RWPE2 (cell line): Measurements from ENCODE around the gene ARHGAP44.

Experiments
- ATAC-seq: fragments of 200-7000 bp; cut with Tn5 transposase; 3 replicates; pipeline ENCODE4 v1.9.1; 2021; ENCODE audit warnings: low read depth
- DNase-seq: peaks from one replicate; pipeline ENCODE4 v3.0.0-alpha.2; 2020; ENCODE audit warnings: low spot score
- H3K27ac ChIP-seq: fragments of 450-650 bp; 2 replicates; pipeline ENCODE4 v1.5.1; 2017; ENCODE audit warnings: mild to moderate bottlenecking; ENCODE audit not compliant: poor library complexity, severe bottlenecking
- H3K27me3 ChIP-seq: fragments of 250-450 bp; sonication (Bioruptor Pico); 2 replicates; pipeline ENCODE4 v1.5.1; 2021; ENCODE audit warnings: mild to moderate bottlenecking, moderate library complexity; ENCODE audit not compliant: insufficient read depth, poor library complexity, severe bottlenecking
- H3K36me3 ChIP-seq: fragments of 250-450 bp; sonication (Bioruptor Pico); 2 replicates; pipeline ENCODE4 v1.5.1; 2020; ENCODE audit warnings: low read depth, mild to moderate bottlenecking, moderate library complexity
- H3K4me1 ChIP-seq: fragments of 250-450 bp; sonication (Bioruptor Pico); 2 replicates; pipeline ENCODE4 v1.5.1; 2021; ENCODE audit warnings: mild to moderate bottlenecking, moderate library complexity; ENCODE audit not compliant: insufficient read depth, poor library complexity, severe bottlenecking
- H3K4me3 ChIP-seq: fragments of 250-450 bp; sonication (Bioruptor Pico); 2 replicates; pipeline ENCODE4 v1.5.1; 2021; ENCODE audit warnings: mild to moderate bottlenecking, moderate library complexity; ENCODE audit not compliant: severe bottlenecking
- H3K9me3 ChIP-seq: fragments of 250-450 bp; sonication (Bioruptor Pico); 2 replicates; pipeline ENCODE4 v1.5.1; 2021; ENCODE audit warnings: mild to moderate bottlenecking, moderate library complexity; ENCODE audit not compliant: severe bottlenecking
- TF ChIP-seq, protein P1 (sequence below): fragments of 450-650 bp; IDR thresholded peaks from one replicate; pipeline ENCODE4 v1.5.1; 2017; ENCODE audit warnings: mild to moderate bottlenecking, moderate library complexity; ENCODE audit not compliant: poor library complexity, severe bottlenecking

Gene ARHGAP44

DNA sequence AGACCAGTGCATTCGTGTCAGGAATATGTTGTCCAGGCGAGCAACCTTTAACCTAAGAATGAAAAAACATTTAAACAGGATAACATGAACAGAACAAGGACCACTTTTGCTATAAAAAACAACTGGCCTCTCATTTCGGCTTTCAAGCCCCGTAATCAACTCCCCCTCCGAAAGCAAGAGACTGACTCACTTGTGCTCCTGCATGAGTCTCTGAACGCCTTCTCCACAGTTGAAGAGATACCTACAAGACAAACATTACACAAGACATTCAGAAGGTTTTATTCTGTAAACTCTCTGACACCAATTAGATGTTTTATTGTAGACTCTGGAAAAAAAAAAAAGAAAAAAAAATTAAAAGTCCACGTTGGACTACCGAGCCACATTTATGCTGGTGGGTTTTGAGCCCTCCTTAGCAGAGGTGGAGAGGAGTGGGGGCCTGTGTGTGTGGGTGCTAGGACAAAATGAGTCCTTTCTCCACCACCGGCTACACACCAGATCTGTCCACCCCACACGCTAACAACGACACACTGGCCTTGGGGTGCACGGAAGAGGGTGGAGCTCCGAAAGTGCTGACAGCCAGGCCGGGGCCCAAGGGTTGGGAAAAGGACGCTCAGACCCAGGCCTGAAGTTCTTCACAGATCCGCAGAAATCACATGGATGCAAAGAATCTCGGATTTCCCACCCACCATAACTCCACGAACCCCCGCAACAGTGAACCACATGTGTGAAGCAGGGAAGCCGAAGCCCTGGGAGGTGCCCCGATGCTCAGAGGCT lies 227.8 kb downstream of the ARHGAP44 start:
- Histone ChIP-seq H3K9me3 (no peaks in the 10 kb centered on the region), H3K4me1 (no peaks in the 10 kb centered on the region), H3K27me3 (no peaks in the 10 kb centered on the region), H3K4me3 (peak overlapping the region; percentile 73), H3K27ac (peak overlapping the region; percentile 66), H3K36me3 (peaks cover 44% of the 10 kb centered on the region)
- no peak for DNase-seq
- peak; percentile 14 for ATAC-seq
- TF ChIP-seq, protein P1, sequence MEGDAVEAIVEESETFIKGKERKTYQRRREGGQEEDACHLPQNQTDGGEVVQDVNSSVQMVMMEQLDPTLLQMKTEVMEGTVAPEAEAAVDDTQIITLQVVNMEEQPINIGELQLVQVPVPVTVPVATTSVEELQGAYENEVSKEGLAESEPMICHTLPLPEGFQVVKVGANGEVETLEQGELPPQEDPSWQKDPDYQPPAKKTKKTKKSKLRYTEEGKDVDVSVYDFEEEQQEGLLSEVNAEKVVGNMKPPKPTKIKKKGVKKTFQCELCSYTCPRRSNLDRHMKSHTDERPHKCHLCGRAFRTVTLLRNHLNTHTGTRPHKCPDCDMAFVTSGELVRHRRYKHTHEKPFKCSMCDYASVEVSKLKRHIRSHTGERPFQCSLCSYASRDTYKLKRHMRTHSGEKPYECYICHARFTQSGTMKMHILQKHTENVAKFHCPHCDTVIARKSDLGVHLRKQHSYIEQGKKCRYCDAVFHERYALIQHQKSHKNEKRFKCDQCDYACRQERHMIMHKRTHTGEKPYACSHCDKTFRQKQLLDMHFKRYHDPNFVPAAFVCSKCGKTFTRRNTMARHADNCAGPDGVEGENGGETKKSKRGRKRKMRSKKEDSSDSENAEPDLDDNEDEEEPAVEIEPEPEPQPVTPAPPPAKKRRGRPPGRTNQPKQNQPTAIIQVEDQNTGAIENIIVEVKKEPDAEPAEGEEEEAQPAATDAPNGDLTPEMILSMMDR = no peak

DNA sequence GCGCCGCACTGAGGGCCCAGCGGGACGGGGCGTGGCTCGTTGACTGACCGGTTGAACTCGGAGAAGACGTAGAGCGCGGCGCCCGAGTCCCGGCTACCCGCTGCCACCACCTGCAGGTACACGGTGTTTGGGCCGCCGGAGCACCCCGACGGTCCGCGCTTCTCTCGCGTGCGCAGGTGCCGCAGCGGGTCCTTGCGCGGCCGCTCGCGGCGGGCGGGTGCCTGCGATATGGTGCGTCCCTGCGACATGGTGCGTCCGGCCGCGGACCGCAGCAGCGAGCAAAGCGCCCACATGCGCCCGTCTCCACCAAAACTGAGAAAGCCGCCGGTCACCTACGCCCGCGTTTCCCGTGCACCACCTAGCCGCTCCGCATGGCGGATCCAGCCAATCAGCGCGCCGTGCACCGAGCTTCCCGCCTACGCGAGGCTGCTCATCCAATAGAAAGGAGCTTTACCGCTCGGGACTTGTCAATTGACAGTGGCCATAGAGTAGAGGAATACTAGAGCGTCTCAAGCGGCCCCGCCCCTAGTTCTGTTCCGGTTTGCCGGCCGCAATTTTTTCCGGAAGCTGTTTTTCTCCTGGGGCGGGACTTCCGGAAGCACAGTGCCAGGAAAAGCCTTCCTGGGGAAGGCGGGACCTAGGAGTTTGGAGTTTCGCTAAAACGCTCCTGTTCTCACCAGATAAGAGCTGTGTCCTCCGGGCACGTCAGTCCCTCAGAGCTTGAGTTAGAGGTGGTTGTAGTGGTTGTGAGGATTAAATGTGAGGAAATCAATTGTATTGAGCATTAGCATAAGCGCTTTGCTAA lies 228.6 kb downstream of the ARHGAP44 start, which contains the start of gene ELAC2:
ELAC2 (minus strand) TSS at position 373 of the 805 bp plus-strand sequence; CDS start at position 293, 80 bp downstream.
- H3K36me3 ChIP-seq = peaks cover 36% of the 10 kb centered on the region
- ATAC-seq = peak; percentile 97

DNA sequence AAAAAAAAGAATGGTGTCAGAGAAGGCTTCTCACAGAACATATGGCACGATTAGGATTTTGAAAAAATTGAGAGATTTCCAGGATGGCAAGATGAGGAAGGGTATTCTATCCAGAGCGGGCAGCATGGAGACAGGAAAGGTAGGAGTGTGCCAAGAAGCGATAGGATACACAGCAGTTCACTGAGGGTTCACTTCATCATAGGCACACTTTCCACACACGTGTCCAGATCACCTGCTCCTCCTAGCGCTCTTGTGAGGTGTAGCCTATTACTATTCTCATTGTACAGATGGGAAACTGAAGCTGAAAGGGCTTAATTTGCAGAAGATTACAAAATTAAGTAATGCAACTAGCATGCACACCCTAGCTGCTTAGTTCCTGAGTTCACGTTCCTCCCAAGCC lies 234.7 kb downstream of the ARHGAP44 start:
- no peak for DNase-seq
- TF ChIP-seq, protein P1 = no peak
- H3K4me3 ChIP-seq = no peak overlapping the region

More for the DNA sequence above, 228.6 kb downstream of the ARHGAP44 start, which contains the start of gene ELAC2:
- Histone ChIP-seq H3K9me3 (no peaks in the 10 kb centered on the region), H3K27me3 (no peaks in the 10 kb centered on the region), H3K4me3 (peak within 1 kb of the TSS; percentile 73), H3K4me1 (no peaks in the 10 kb centered on the region), H3K27ac (peak within 1 kb of the TSS; percentile 66)
- DNase-seq = peak; percentile 94
- TF ChIP-seq, protein P1 = peak; percentile 25

DNA sequence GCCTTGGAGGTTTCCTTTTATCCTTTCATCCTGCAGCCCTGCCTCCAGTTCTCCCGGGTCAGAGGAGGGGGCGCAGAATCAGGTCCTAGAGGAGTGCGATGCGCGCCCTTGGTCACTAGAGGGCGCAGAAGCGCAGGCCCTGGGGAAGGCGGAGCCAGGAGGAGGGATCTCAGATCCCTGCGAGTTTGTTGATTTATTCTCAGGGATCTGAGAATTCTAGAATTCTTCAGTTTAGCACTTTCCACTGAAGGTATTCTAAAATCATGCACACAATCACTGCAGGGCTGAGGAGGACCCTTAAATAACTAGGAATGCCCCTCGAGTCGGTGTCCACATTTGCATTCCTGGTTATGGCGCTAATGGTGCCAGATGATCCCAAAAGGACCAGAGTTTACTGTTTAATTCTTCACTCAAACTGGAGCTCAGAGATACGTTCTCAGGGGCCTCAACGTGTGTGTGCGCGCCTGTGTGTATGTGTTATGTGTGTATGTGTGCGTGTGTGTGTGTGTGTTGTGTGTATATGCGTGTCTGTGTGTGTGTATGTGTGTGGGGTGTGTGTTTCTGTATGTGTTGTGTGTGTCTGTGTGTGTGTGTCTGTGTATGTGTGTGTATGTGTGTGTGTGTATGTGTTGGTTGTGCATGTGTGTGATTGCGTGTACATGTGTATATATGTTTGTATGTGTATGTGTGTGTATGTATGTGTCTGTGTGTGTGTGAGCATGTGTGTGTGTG lies 235.4 kb downstream of the ARHGAP44 start:
- H3K27ac ChIP-seq = no peak overlapping the region
- H3K4me1 ChIP-seq = no peaks in the 10 kb centered on the region
- DNase-seq (no peak), ATAC-seq (peak; percentile 90)
- no peaks in the 10 kb centered on the region for H3K27me3 ChIP-seq
- TF ChIP-seq, protein P1 = peak; percentile 96
- H3K36me3 ChIP-seq = no peaks in the 10 kb centered on the region
- no peaks in the 10 kb centered on the region for H3K9me3 ChIP-seq
- no peak overlapping the region for H3K4me3 ChIP-seq

More for the DNA sequence above, 234.7 kb downstream of the ARHGAP44 start:
- no peak overlapping the region for H3K27ac ChIP-seq
- no peaks in the 10 kb centered on the region for H3K4me1 ChIP-seq
- ATAC-seq = no peak
- H3K27me3 ChIP-seq = no peaks in the 10 kb centered on the region
- H3K36me3 ChIP-seq = no peaks in the 10 kb centered on the region
- H3K9me3 ChIP-seq = no peaks in the 10 kb centered on the region
